HepG2 (cell line): ENCODE data around the gene ZNF561. TPM values are rescaled to one million over a fixed set of nuclear protein-coding genes. Genes with fewer than 3 reads are reported as not detected.
A peak's percentile ranks its signal among the peaks of the same experiment; 100 is the strongest.

Experiments
- ATAC-seq: fragments of 200-7000 bp; cut with Tn5 transposase; 3 replicates; pipeline ENCODE4 v1.9.1; 2020; ENCODE audit warnings: mild to moderate bottlenecking, moderate library complexity
- BruUV-seq: library from RNA; stranded (reverse); fragments of 400-500 nt; replicated peaks from 2 replicates; lab custom pipeline; 2021; lab: Mats Ljungman, UMichigan
- CTCF ChIA-PET: fragments of 300-600 bp; formaldehyde crosslinking; extraction: SDS; loops from one replicate; lab custom pipeline; 2021; ENCODE audit warnings: low total read pairs, inconsistent platforms, low intra/inter-chr PET ratio; lab: Yijun Ruan, JAX
- POLR2A ChIA-PET: fragments of 350-600 bp; sonication (Branson Sonifier 250); formaldehyde crosslinking; loops from one replicate; lab custom pipeline; 2020; ENCODE audit warnings: antibody characterized with exemption, inconsistent platforms; lab: Yijun Ruan, JAX
- DNase-seq: peaks from one replicate; pipeline ENCODE4 v3.0.0-alpha.2; 2015; ENCODE audit warnings: low spot score
- FAIRE-seq: peaks from 3 replicates; lab custom pipeline; 2011; peaks lifted over from hg19 to GRCh38; lab: Jason Lieb, UNC
- H2AFZ ChIP-seq: one replicate; pipeline ENCODE4 v1.6.1; 2011; ENCODE audit warnings: low read length, inconsistent platforms
- H3K27ac ChIP-seq: fragments of 300-600 bp; 3 replicates; pipeline ENCODE4 v1.8.0; 2011; ENCODE audit warnings: mixed run types, mild to moderate bottlenecking, mixed read lengths, low read length, inconsistent platforms; ENCODE audit not compliant: insufficient read depth; ENCODE audit errors: extremely low read length
- H3K27me3 ChIP-seq, 2 experiments: fragments of 200-600 bp in 1 of 2; 2 replicates in 1 of 2; 3 replicates in 1 of 2; pipeline versions ENCODE4 v1.6.0 to v1.8.0; 2011; ENCODE audit warnings: low read length in 2 of 2, mild to moderate bottlenecking in 2 of 2, moderate library complexity in 2 of 2, inconsistent platforms in 1 of 2; ENCODE audit not compliant: insufficient read depth in 2 of 2, control insufficient read depth in 1 of 2
- H3K36me3 ChIP-seq, 2 experiments: fragments of 200-600 bp in 1 of 2; replicated peaks in 1 of 2; 2 replicates in 1 of 2; 3 replicates in 1 of 2; pipeline versions ENCODE4 v1.5.1 to v1.8.0; 2011; ENCODE audit warnings: low read length in 2 of 2, inconsistent platforms in 1 of 2; ENCODE audit not compliant: insufficient read depth in 2 of 2, control insufficient read depth in 1 of 2
- H3K4me1 ChIP-seq: 2 replicates; pipeline ENCODE4 v1.5.1; 2012; ENCODE audit warnings: low read length, inconsistent platforms; ENCODE audit not compliant: insufficient read depth
- H3K4me2 ChIP-seq: 2 replicates; pipeline ENCODE4 v1.6.0; 2011; ENCODE audit warnings: low read depth, low read length, inconsistent platforms
- H3K4me3 ChIP-seq, 3 experiments: fragments of 200-600 bp in 1 of 3; sonication (generic), shearing (Covaris generic) in 1 of 3; replicated peaks in 1 of 3; 2 replicates each; pipeline ENCODE4 v1.5.1; 2011 to 2016; ENCODE audit warnings: low read length in 3 of 3, inconsistent platforms in 2 of 3, low read depth in 2 of 3, mild to moderate bottlenecking in 2 of 3, control low read depth in 1 of 3, mixed read lengths in 1 of 3; ENCODE audit not compliant: insufficient read depth in 1 of 3
- H3K79me2 ChIP-seq: one replicate; pipeline ENCODE4 v1.6.1; 2011; ENCODE audit warnings: low read length, inconsistent platforms; ENCODE audit not compliant: insufficient read depth
- H3K9ac ChIP-seq: 2 replicates; pipeline ENCODE4 v1.6.0; 2011; ENCODE audit warnings: mild to moderate bottlenecking, low read depth, low read length, inconsistent platforms; ENCODE audit not compliant: insufficient read depth
- H3K9me3 ChIP-seq: 2 replicates; pipeline ENCODE4 v1.5.1; 2012; ENCODE audit warnings: mild to moderate bottlenecking, low read length
- H4K20me1 ChIP-seq: 2 replicates; pipeline ENCODE4 v1.6.0; 2011; ENCODE audit warnings: inconsistent platforms, mild to moderate bottlenecking, low read length, moderate library complexity; ENCODE audit not compliant: insufficient read depth
- E2F2 ChIP-seq: sonication (generic); formaldehyde crosslinking; IDR thresholded peaks from 2 replicates; pipeline ENCODE4 v1.4.0; 2020; ENCODE audit warnings: missing genetic modification reagents, borderline replicate concordance
- EHMT2 ChIP-seq: fragments of 200-600 bp; sonication (generic); IDR thresholded peaks from 2 replicates; pipeline ENCODE4 v1.7.0; 2017; ENCODE audit warnings: antibody characterized with exemption, low read depth, low read length, borderline replicate concordance
- HHEX ChIP-seq: IDR thresholded peaks from 2 replicates; pipeline ENCODE4 v1.6.1; 2016; ENCODE audit warnings: control low read depth
- HNRNPK ChIP-seq: fragments of 200-400 bp; formaldehyde crosslinking; IDR thresholded peaks from 2 replicates; pipeline ENCODE4 v1.6.1; 2018; ENCODE audit warnings: low read length, low read depth, moderate library complexity, mild to moderate bottlenecking; ENCODE audit not compliant: poor library complexity, severe bottlenecking
- HOXA7 ChIP-seq: sonication (generic); formaldehyde crosslinking; IDR thresholded peaks from 2 replicates; pipeline ENCODE4 v1.8.1; 2022; ENCODE audit warnings: mild to moderate bottlenecking, missing genetic modification reagents, moderate library complexity
- JUNB ChIP-seq: sonication (generic); formaldehyde crosslinking; IDR thresholded peaks from 2 replicates; pipeline ENCODE4 v1.8.0; 2022; ENCODE audit warnings: missing genetic modification reagents, mild to moderate bottlenecking, borderline replicate concordance
- SP4 ChIP-seq: sonication (generic); formaldehyde crosslinking; IDR thresholded peaks from 2 replicates; pipeline ENCODE4 v1.8.1; 2023; ENCODE audit warnings: mild to moderate bottlenecking, missing genetic modification reagents
- TSC22D2 ChIP-seq: sonication (generic); formaldehyde crosslinking; IDR thresholded peaks from 2 replicates; pipeline ENCODE4 v1.5.1; 2020; ENCODE audit warnings: missing genetic modification reagents, mild to moderate bottlenecking, borderline replicate concordance
- ZBTB44 ChIP-seq: sonication (generic); formaldehyde crosslinking; IDR thresholded peaks from 2 replicates; pipeline ENCODE4 v1.4.0; 2020; ENCODE audit warnings: missing genetic modification reagents
- ZKSCAN1 ChIP-seq: fragments of 150-350 bp; IDR thresholded peaks from 2 replicates; pipeline ENCODE4 v1.6.1; 2014; ENCODE audit warnings: low read length
- ZNF121 ChIP-seq: sonication (generic); formaldehyde crosslinking; IDR thresholded peaks from 2 replicates; pipeline ENCODE4 v1.5.0; 2020; ENCODE audit warnings: mild to moderate bottlenecking, missing genetic modification reagents
- ZNF362 ChIP-seq: sonication (generic); formaldehyde crosslinking; IDR thresholded peaks from 2 replicates; pipeline ENCODE4 v1.4.0; 2020; ENCODE audit warnings: missing genetic modification reagents, mild to moderate bottlenecking, borderline replicate concordance
- ZNF431 ChIP-seq: sonication (generic); formaldehyde crosslinking; IDR thresholded peaks from 2 replicates; pipeline ENCODE4 v1.9.0; 2022; ENCODE audit warnings: missing genetic modification reagents, low read depth, mild to moderate bottlenecking, borderline replicate concordance
- ZNF44 ChIP-seq: sonication (generic); formaldehyde crosslinking; IDR thresholded peaks from 2 replicates; pipeline ENCODE4 v1.5.1; 2020; ENCODE audit warnings: mild to moderate bottlenecking, missing genetic modification reagents
- ZNF512 ChIP-seq: sonication (generic); formaldehyde crosslinking; IDR thresholded peaks from 2 replicates; pipeline ENCODE4 v1.4.0; 2020; ENCODE audit warnings: mild to moderate bottlenecking, missing genetic modification reagents
- ZNF784 ChIP-seq: sonication (generic); formaldehyde crosslinking; IDR thresholded peaks from 2 replicates; pipeline ENCODE4 v1.5.1; 2020; ENCODE audit warnings: missing genetic modification reagents, mild to moderate bottlenecking, borderline replicate concordance
- WGBS: methylation state at CpG from one replicate; pipeline ENCODE4 v1.1.6; 2017; ENCODE audit warnings: low lambda C conversion rate; 5-methylcytosine and 5-hydroxymethylcytosine counted together
- in situ Hi-C: cut with HindIII; loops from 2 replicates; pipeline ENCODE4 v1.10.0; 2017; ENCODE audit warnings: low pct_unique_long_range_greater_than_20kb; ENCODE audit not compliant: extremely low pct_ligation_motif_present
- intact Hi-C: fragments of 100-400 bp; cut with micrococcal nuclease; formaldehyde crosslinking; loops from one replicate; pipeline ENCODE4 v1.10.0; 2022; ENCODE audit not compliant: unreplicated experiment
- polyA plus RNA-seq, 8 experiments: library from polyadenylated mRNA; depleted of rRNA in 3 of 8; stranded (reverse) in 7 of 8; unstranded in 1 of 8; fragments of >200 nt; fragmentation: Illumina TruSeq in 4 of 8; extraction: Trizol in 4 of 8; gene quantifications; 2 replicates each; pipeline versions ENCODE4 v1.2.1 to v1.2.3, GENCODE V29; 2011 to 2016; ENCODE audit warnings: low read depth in 4 of 8, missing spikeins in 1 of 8, mixed read lengths in 1 of 8; ENCODE audit not compliant: insufficient read depth in 1 of 8
- total RNA-seq, 5 experiments: library from RNA; depleted of rRNA; stranded (reverse); fragments of >200 nt; fragmentation: Illumina TruSeq; extraction: Trizol; gene quantifications; 2 replicates each; pipeline ENCODE4 v1.2.3, GENCODE V29; 2016; ENCODE audit warnings: low read depth in 1 of 5

ZNF561 gene
- total and polyA plus RNA-seq, 2 of the 13 experiments (the other 11 are each of a cell fraction or from before 2014, with no cell fraction given) = 19.8 to 35.1 TPM

- Histone ChIP-seq H4K20me1 (peaks cover 33% of the 10 kb centered on the region), H3K36me3 (peaks cover 0 to 11% of the 10 kb centered on the region in 2 experiments; a peak in 4 of 5 replicates), H3K4me2 (peak within 1 kb of the TSS; percentile 73), H3K27ac (peak within 1 kb of the TSS; percentile 85), H3K27me3 (no peaks in the 10 kb centered on the region; a peak in 1 of 5 replicates), H3K4me3 (peak within 1 kb of the TSS; percentile 78 to 92 (median 79)), H3K79me2 (peaks cover 49% of the 10 kb centered on the region), H3K9me3 (no peaks in the 10 kb centered on the region), H3K4me1 (peaks cover 39% of the 10 kb centered on the region), H2AFZ (peak within 1 kb of the TSS; percentile 19), H3K9ac (peak within 1 kb of the TSS; percentile 94)
- ChIA-PET POLR2A (interaction anchor here (1.1 kb wide), 1 partner anchor 184 kb away, joined by 6 read pairs; the partner anchor contains the start of gene ZNF846), CTCF (no interaction called here)
- intact Hi-C loops = loop anchor here (10.0 kb wide), 1 partner anchor 449 kb away; no protein-coding TSS in a partner anchor
- WGBS = 2% methylated on average over 17 of the region's 51 CpGs
- no peak for FAIRE-seq
- DNase-seq = peak; percentile 77
- BruUV-seq = TSS peak; percentile 86
- peak; percentile 91 for ATAC-seq
- in situ Hi-C loops = no loop called here
- TF ChIP-seq HOXA7 (CRISPR knock-in tag) = no peak
- TF ChIP-seq ZNF512 (CRISPR knock-in tag) = no peak
- peak; percentile 26; the same call in 1 of the 2 replicates for TF ChIP-seq SP4 (CRISPR knock-in tag)
- no peak for TF ChIP-seq HNRNPK
- no peak for TF ChIP-seq ZBTB44 (CRISPR knock-in tag)
- no peak for TF ChIP-seq EHMT2
- peak; percentile 39; the same call in 1 of the 2 replicates for TF ChIP-seq E2F2 (CRISPR knock-in tag)
- no peak for TF ChIP-seq HHEX (CRISPR knock-in tag)
- TF ChIP-seq ZNF362 (CRISPR knock-in tag) = peak; percentile 23; the same call in 1 of the 2 replicates
- peak; percentile 76; the same call in 1 of the 2 replicates for TF ChIP-seq ZNF431
- TF ChIP-seq TSC22D2 (CRISPR knock-in tag) = no peak
- TF ChIP-seq ZNF121 (CRISPR knock-in tag) = no peak
- peak; percentile 67; the same call in 1 of the 2 replicates for TF ChIP-seq ZNF784 (CRISPR knock-in tag)
- no peak for TF ChIP-seq JUNB (CRISPR knock-in tag)
- no peak for TF ChIP-seq ZNF44 (CRISPR knock-in tag)
- no peak for TF ChIP-seq ZKSCAN1
These were observed 36.8 kb downstream of the ZNF561 start, which contains the start of gene ZNF121 for GRCh38 chr19:9584073-9584833. ZNF121 (minus strand) TSS chr19:9584504; CDS start chr19:9568097, 16,407 bp downstream.
